Activated CD4-positive, CD25-positive, alpha-beta regulatory T cell treated with anti-CD3 and anti-CD28 coated beads, Interleukin-2, amount 50 U/mL, for 72 hours (primary cell): Measurements from ENCODE around the gene MEIS2.

ENCODE experiments used
- DNase-seq: peaks from one replicate; pipeline ENCODE4 v3.0.0; 2021

Gene MEIS2

GRCh38 chr15:37096558-37097143 is 3.7 kb downstream of the MEIS2 start:
- no peak for DNase-seq

- DNase-seq, result no peak
Measured at GRCh38 chr15:37095770-37096557, 4.4 kb downstream of the MEIS2 start.

GRCh38 chr15:37094915-37095711 is 5.2 kb downstream of the MEIS2 start:
- no peak for DNase-seq

- DNase-seq, result no peak
Measured at GRCh38 chr15:37094333-37094914, 5.9 kb downstream of the MEIS2 start.

GRCh38 chr15:37093480-37094332 is 6.6 kb downstream of the MEIS2 start:
- DNase-seq, result no peak

- DNase-seq, result no peak
Measured at GRCh38 chr15:37090543-37091175, 9.7 kb downstream of the MEIS2 start.

GRCh38 chr15:37088436-37088835 is 11.9 kb downstream of the MEIS2 start:
- no peak for DNase-seq

- DNase-seq, result no peak
Measured at GRCh38 chr15:37087131-37087588, 13.2 kb downstream of the MEIS2 start.

GRCh38 chr15:37086521-37086920 is 13.8 kb downstream of the MEIS2 start:
- no peak for DNase-seq

GRCh38 chr15:37086120-37086519 is 14.2 kb downstream of the MEIS2 start:
- DNase-seq, result no peak

- DNase-seq, result no peak
Measured at GRCh38 chr15:37084602-37085001, 15.7 kb downstream of the MEIS2 start.

- DNase-seq, result no peak
Measured at GRCh38 chr15:37083610-37084009, 16.7 kb downstream of the MEIS2 start.

GRCh38 chr15:37081983-37082382 is 18.4 kb downstream of the MEIS2 start:
- DNase-seq, result no peak

GRCh38 chr15:37080261-37080921 is 20.0 kb downstream of the MEIS2 start:
- DNase-seq, result no peak

- DNase-seq, result no peak
Measured at GRCh38 chr15:37079726-37080125, 20.6 kb downstream of the MEIS2 start.

GRCh38 chr15:37078566-37078965 is 21.8 kb downstream of the MEIS2 start:
- no peak for DNase-seq

- no peak for DNase-seq
Measured at GRCh38 chr15:37077623-37078351, 22.6 kb downstream of the MEIS2 start.

GRCh38 chr15:37076543-37076942 is 23.8 kb downstream of the MEIS2 start:
- no peak for DNase-seq

- no peak for DNase-seq
Measured at GRCh38 chr15:37075777-37076176, 24.6 kb downstream of the MEIS2 start.

- DNase-seq, result no peak
Measured at GRCh38 chr15:37072181-37072580, 28.2 kb downstream of the MEIS2 start.

- no peak for DNase-seq
Measured at GRCh38 chr15:37071134-37071533, 29.2 kb downstream of the MEIS2 start.
